H1 (cell line): ENCODE results near the gene GLRX. TPM values are rescaled to one million over a fixed set of nuclear protein-coding genes. Genes with fewer than 3 reads are reported as not detected.

Source experiments
- CTCF ChIA-PET: fragments of 300-600 bp; sonication (Branson Sonifier 250); formaldehyde crosslinking; loops from one replicate; lab custom pipeline; 2021; ENCODE audit not compliant: partially characterized antibody; lab: Charles Lee
- POLR2A ChIA-PET: fragments of 300-600 bp; sonication (Branson Sonifier 250); formaldehyde crosslinking; loops from one replicate; lab custom pipeline; 2021; ENCODE audit warnings: inconsistent platforms; ENCODE audit not compliant: partially characterized antibody; lab: Charles Lee
- DNase-seq, 2 experiments: peaks; one replicate each; pipeline versions ENCODE4 v3.0.0 to v3.0.0-alpha.2; 2010 to 2022; ENCODE audit warnings: low spot score in 2 of 2, low read depth in 1 of 2, mixed read lengths in 1 of 2
- FAIRE-seq: peaks from 2 replicates; lab custom pipeline; 2011; peaks lifted over from hg19 to GRCh38; lab: Jason Lieb, UNC
- H2AFZ ChIP-seq: 2 replicates; pipeline ENCODE4 v1.8.1; 2012; ENCODE audit warnings: low read length, inconsistent platforms
- H2AK5ac ChIP-seq: 2 replicates; pipeline ENCODE4 v1.6.1; 2013; ENCODE audit warnings: low read depth, low read length
- H2BK120ac ChIP-seq: replicated peaks from 2 replicates; pipeline ENCODE3; 2013; ENCODE audit warnings: low read depth, low read length, inconsistent platforms
- H2BK12ac ChIP-seq: 2 replicates; pipeline ENCODE4 v1.6.1; 2013; ENCODE audit warnings: low read depth, low read length
- H2BK15ac ChIP-seq: 2 replicates; pipeline ENCODE4 v1.6.1; 2013; ENCODE audit warnings: low read length
- H2BK20ac ChIP-seq: 2 replicates; pipeline ENCODE4 v1.6.1; 2013; ENCODE audit warnings: low read length
- H2BK5ac ChIP-seq: 2 replicates; pipeline ENCODE4 v1.6.1; 2013; ENCODE audit warnings: low read depth, low read length
- H3K14ac ChIP-seq: 2 replicates; pipeline ENCODE4 v1.6.1; 2013; ENCODE audit warnings: inconsistent platforms; ENCODE audit not compliant: insufficient read length
- H3K18ac ChIP-seq: 2 replicates; pipeline ENCODE4 v1.6.1; 2013; ENCODE audit warnings: low read length; ENCODE audit errors: extremely low read depth
- H3K23ac ChIP-seq: 2 replicates; pipeline ENCODE4 v1.6.1; 2013; ENCODE audit warnings: inconsistent platforms; ENCODE audit not compliant: insufficient read length
- H3K23me2 ChIP-seq: 2 replicates; pipeline ENCODE4 v1.6.1; 2013; ENCODE audit warnings: low read depth, low read length
- H3K27ac ChIP-seq: 2 replicates; pipeline ENCODE4 v1.6.1; 2011; ENCODE audit warnings: low read depth, low read length, inconsistent platforms
- H3K27me3 ChIP-seq, 4 experiments: replicated peaks in 1 of 4; 1 replicate in 1 of 4; 2 replicates in 3 of 4; pipeline versions ENCODE4 v1.6.1 to v1.8.1; 2011 to 2013; ENCODE audit warnings: low read length in 3 of 4, mild to moderate bottlenecking in 3 of 4, inconsistent platforms in 2 of 4, mixed read lengths in 2 of 4, moderate library complexity in 1 of 4; ENCODE audit not compliant: control insufficient read depth in 3 of 4, insufficient read depth in 3 of 4; ENCODE audit errors: extremely low read depth in 1 of 4
- H3K36me3 ChIP-seq, 4 experiments: 2 replicates each; pipeline versions ENCODE4 v1.6.1 to v1.8.1; 2011 to 2013; ENCODE audit warnings: mild to moderate bottlenecking in 4 of 4, low read length in 3 of 4, moderate library complexity in 2 of 4, control low read depth in 1 of 4, inconsistent platforms in 1 of 4; ENCODE audit not compliant: insufficient read depth in 4 of 4, control insufficient read depth in 2 of 4
- H3K4ac ChIP-seq: replicated peaks from 2 replicates; pipeline ENCODE3; 2013; ENCODE audit warnings: low read length, low read depth, mixed read lengths, inconsistent platforms; ENCODE audit not compliant: insufficient read length
- H3K4me1 ChIP-seq, 4 experiments: replicated peaks in 1 of 4; 1 replicate in 1 of 4; 2 replicates in 3 of 4; pipeline versions ENCODE4 v1.6.1 to v1.8.1; 2011 to 2013; ENCODE audit warnings: low read length in 3 of 4, inconsistent platforms in 2 of 4, mixed read lengths in 1 of 4; ENCODE audit not compliant: insufficient read depth in 4 of 4, control insufficient read depth in 3 of 4
- H3K4me2 ChIP-seq, 2 experiments: 2 replicates each; pipeline versions ENCODE4 v1.6.1 to v1.8.1; 2011 to 2013; ENCODE audit warnings: low read depth in 2 of 2, low read length in 2 of 2, control low read depth in 1 of 2, inconsistent platforms in 1 of 2, mild to moderate bottlenecking in 1 of 2; ENCODE audit not compliant: insufficient read depth in 1 of 2
- H3K4me3 ChIP-seq, 4 experiments: fragments of 200-600, 300-600 bp in 1 of 4; sonication (generic), shearing (Covaris generic), sonication (Bioruptor Twin) in 1 of 4; 2 replicates each; pipeline versions ENCODE4 v1.5.1 to v1.8.1; 2011 to 2016; ENCODE audit warnings: low read length in 4 of 4, low read depth in 3 of 4, control low read depth in 2 of 4, inconsistent platforms in 2 of 4, mild to moderate bottlenecking in 2 of 4, mixed read lengths in 1 of 4, moderate library complexity in 1 of 4; ENCODE audit not compliant: insufficient read depth in 2 of 4; ENCODE audit errors: extremely low read depth in 1 of 4
- H3K56ac ChIP-seq: replicated peaks from 2 replicates; pipeline ENCODE3; 2013; ENCODE audit warnings: low read depth, mild to moderate bottlenecking, mixed read lengths, low read length, inconsistent platforms; ENCODE audit not compliant: insufficient read length
- H3K79me1 ChIP-seq: 2 replicates; pipeline ENCODE4 v1.6.1; 2013; ENCODE audit warnings: low read depth, low read length, control low read depth
- H3K79me2 ChIP-seq, 2 experiments: 2 replicates each; pipeline versions ENCODE4 v1.6.1 to v1.8.1; 2012 to 2013; ENCODE audit warnings: low read length in 2 of 2, mild to moderate bottlenecking in 2 of 2, inconsistent platforms in 1 of 2; ENCODE audit not compliant: insufficient read depth in 2 of 2, control insufficient read depth in 1 of 2
- H3K9ac ChIP-seq, 4 experiments: replicated peaks in 1 of 4; 1 replicate in 1 of 4; 2 replicates in 3 of 4; pipeline versions ENCODE4 v1.6.1 to v1.8.1; 2011 to 2013; ENCODE audit warnings: low read depth in 3 of 4, low read length in 3 of 4, control low read depth in 2 of 4, mild to moderate bottlenecking in 2 of 4, moderate library complexity in 2 of 4, inconsistent platforms in 1 of 4; ENCODE audit errors: extremely low read depth in 1 of 4
- H3K9me3 ChIP-seq, 2 experiments: 2 replicates each; pipeline versions ENCODE4 v1.6.1 to v1.8.1; 2012 to 2013; ENCODE audit warnings: mild to moderate bottlenecking in 2 of 2, moderate library complexity in 2 of 2, control low read depth in 1 of 2, inconsistent platforms in 1 of 2, low read depth in 1 of 2, low read length in 1 of 2, mixed read lengths in 1 of 2; ENCODE audit not compliant: insufficient read depth in 2 of 2
- H4K20me1 ChIP-seq, 2 experiments: replicated peaks in 1 of 2; 2 replicates each; pipeline versions ENCODE3 to v1.8.1; 2011 to 2013; ENCODE audit warnings: inconsistent platforms in 2 of 2, low read length in 2 of 2, mild to moderate bottlenecking in 1 of 2; ENCODE audit not compliant: insufficient read depth in 2 of 2, control insufficient read depth in 1 of 2
- H4K5ac ChIP-seq: 2 replicates; pipeline ENCODE4 v1.6.1; 2013; ENCODE audit warnings: low read length, low read depth, mixed read lengths, inconsistent platforms; ENCODE audit not compliant: insufficient read length
- H4K8ac ChIP-seq: 2 replicates; pipeline ENCODE4 v1.8.0; 2013; ENCODE audit warnings: mild to moderate bottlenecking, moderate library complexity, low read length, inconsistent platforms; ENCODE audit not compliant: insufficient read depth; ENCODE audit errors: extremely low read depth
- H4K91ac ChIP-seq: replicated peaks from 2 replicates; pipeline ENCODE3; 2013; ENCODE audit warnings: low read length, mixed read lengths, inconsistent platforms; ENCODE audit not compliant: insufficient read length
- ATF3 ChIP-seq: IDR thresholded peaks from 2 replicates; pipeline ENCODE4 v1.6.1; 2011; ENCODE audit warnings: low read depth, mild to moderate bottlenecking, low read length; ENCODE audit not compliant: insufficient read depth
- BACH1 ChIP-seq: IDR thresholded peaks from 2 replicates; pipeline ENCODE4 v1.6.1; 2012; ENCODE audit warnings: low read length, improper control_type of control experiment
- CBX8 ChIP-seq: fragments of 300-800, 300-1000 bp; sonication (generic); IDR thresholded peaks from 2 replicates; pipeline ENCODE4 v1.7.1; 2016; ENCODE audit warnings: low read depth, low read length, borderline replicate concordance
- CREB1 ChIP-seq: IDR thresholded peaks from 2 replicates; pipeline ENCODE4 v1.6.1; 2012; ENCODE audit warnings: inconsistent platforms
- EZH2 ChIP-seq: fragments of 200-600 bp; sonication (generic); IDR thresholded peaks from 2 replicates; pipeline ENCODE4 v1.7.1; 2012; ENCODE audit warnings: low read depth, mild to moderate bottlenecking, moderate library complexity, low read length, inconsistent platforms; ENCODE audit not compliant: severe bottlenecking
- GABPA ChIP-seq: IDR thresholded peaks from 2 replicates; pipeline ENCODE4 v1.6.1; 2011; ENCODE audit warnings: mild to moderate bottlenecking, low read length, moderate library complexity, borderline replicate concordance; ENCODE audit not compliant: insufficient read depth
- JUN ChIP-seq: IDR thresholded peaks from 2 replicates; pipeline ENCODE4 v1.6.1; 2011; ENCODE audit warnings: low read depth, mild to moderate bottlenecking, improper control_type of control experiment, low read length
- KDM1A ChIP-seq: fragments of 200-600, 300-600 bp; sonication (generic); IDR thresholded peaks from 2 replicates; pipeline ENCODE4 v1.7.1; 2016; ENCODE audit warnings: mild to moderate bottlenecking, low read length, borderline replicate concordance
- POLR2AphosphoS5 ChIP-seq: IDR thresholded peaks from 2 replicates; pipeline ENCODE4 v1.6.1; 2011; ENCODE audit warnings: low read depth, low read length
- SAP30 ChIP-seq: fragments of 300-600 bp; sonication (generic); IDR thresholded peaks from 2 replicates; pipeline ENCODE4 v1.7.1; 2012; ENCODE audit warnings: low read length, moderate library complexity, mild to moderate bottlenecking, inconsistent platforms; ENCODE audit not compliant: insufficient read depth, insufficient replicate concordance
- SIRT6 ChIP-seq: IDR thresholded peaks from one replicate; pipeline ENCODE4 v1.7.1; 2012; ENCODE audit warnings: low read length, inconsistent platforms
- SP1 ChIP-seq: IDR thresholded peaks from 2 replicates; pipeline ENCODE4 v1.6.1; 2011; ENCODE audit warnings: low read depth, low read length
- TAF1 ChIP-seq: IDR thresholded peaks from 2 replicates; pipeline ENCODE4 v1.6.1; 2011; ENCODE audit warnings: mild to moderate bottlenecking, low read depth, low read length
- WGBS, 2 experiments: shearing (Covaris generic) in 1 of 2; methylation state at CpG; one replicate each; pipeline versions ENCODE4 v1.1.6 to v1.1.7; 2013 to 2015; ENCODE audit warnings: low lambda C conversion rate in 2 of 2, mixed read lengths in 2 of 2, inconsistent platforms in 1 of 2, low coverage in 1 of 2, missing lambda C conversion rate in 1 of 2; ENCODE audit not compliant: insufficient replicate concordance in 2 of 2, insufficient coverage in 1 of 2, insufficient read length in 1 of 2; ENCODE audit errors: extremely low coverage in 1 of 2, missing lambda C conversion rate in 1 of 2; 5-methylcytosine and 5-hydroxymethylcytosine counted together
- polyA plus RNA-seq, 7 experiments: library from polyadenylated mRNA; depleted of rRNA in 3 of 7; stranded (reverse) in 5 of 7; unstranded in 2 of 7; fragments of >200 nt in 5 of 7; fragments of 200-250 nt in 2 of 7; gene quantifications; 1 replicate in 5 of 7; 2 replicates in 1 of 7; 4 replicates in 1 of 7; pipeline versions ENCODE4 v1.2.1 to v1.2.3, GENCODE V29; 2011 to 2013; ENCODE audit warnings: missing spikeins in 2 of 7, mixed read lengths in 2 of 7
- total RNA-seq: library from RNA; stranded (reverse); fragmentation: NEBNext Ultra II Directional; extraction: Animal tissue kit (Norgen Biotek cat#: 25700); gene quantifications from 2 replicates; pipeline ENCODE4 v1.2.1, GENCODE V29; 2021

GLRX gene
- total and polyA plus RNA-seq, 2 of the 8 experiments (the other 6 are each of a cell fraction or from before 2014, with no cell fraction given): 22.9 to 31.2 TPM

- Histone ChIP-seq H4K91ac (no peak overlapping the region), H3K4me3 (no peak overlapping the region), H3K4me2 (no peak overlapping the region), H2BK12ac (no peak overlapping the region), H4K5ac (no peak overlapping the region), H2BK5ac (no peak overlapping the region), H3K4me1 (no peaks in the 10 kb centered on the region; a peak in 2 of 7 replicates), H3K9ac (no peak overlapping the region), H2AFZ (no peak overlapping the region), H3K36me3 (no peaks in the 10 kb centered on the region), H3K4ac (no peak overlapping the region), H2BK120ac (no peak overlapping the region), H3K79me2 (no peaks in the 10 kb centered on the region), H4K8ac (no peak overlapping the region), H3K27me3 (no peaks in the 10 kb centered on the region; a peak in 1 of 7 replicates), H2BK15ac (no peak overlapping the region), H3K23me2 (no peaks in the 10 kb centered on the region), H3K9me3 (no peaks in the 10 kb centered on the region), H3K56ac (no peak overlapping the region), H2BK20ac (no peak overlapping the region), H3K14ac (no peak overlapping the region), H4K20me1 (no peaks in the 10 kb centered on the region), H3K18ac (no peak overlapping the region), H3K23ac (no peak overlapping the region), H3K27ac (no peak overlapping the region), H3K79me1 (no peaks in the 10 kb centered on the region), H2AK5ac (no peak overlapping the region)
- CTCF ChIA-PET: interaction anchor here (0.7 to 3.2 kb wide), 9 partner anchors 11 to 484 kb away, joined by 3 to 10 read pairs (median 5); no protein-coding TSS in a partner anchor
- DNase-seq (no peak), FAIRE-seq (no peak)
- WGBS, 2 experiments: 88% methylated on average over 14 of the region's 14 CpGs; no CpG with 5 or more reads in 1 of the 2 experiments
- POLR2A ChIA-PET: no interaction called here
- TF ChIP-seq KDM1A (no peak), BACH1 (no peak), SIRT6 (no peak), SAP30 (no peak), CBX8 (no peak), EZH2 (no peak), GABPA (no peak), TAF1 (no peak), CREB1 (no peak), JUN (no peak), SP1 (no peak), ATF3 (no peak), POLR2AphosphoS5 (no peak)
These were observed 38.8 kb upstream of the GLRX start for GRCh38 chr5:95861221-95861863.
